K562 (cell line): ENCODE measurements around the gene KCNA10. TPM values are rescaled to one million over a fixed set of nuclear protein-coding genes. Genes with fewer than 3 reads are reported as not detected.

Experiments
- ATAC-seq: fragments of 200-7000 bp; cut with Tn5 transposase; 3 replicates; pipeline ENCODE4 v1.9.1; 2020; ENCODE audit warnings: moderate library complexity
- BruUV-seq: library from RNA; stranded (reverse); fragments of 400-500 nt; replicated peaks from 2 replicates; lab custom pipeline; 2021; lab: Mats Ljungman, UMichigan
- CTCF ChIA-PET: fragments of 300-600 bp; formaldehyde crosslinking; extraction: SDS; loops from one replicate; lab custom pipeline; 2021; ENCODE audit warnings: low intra/inter-chr PET ratio; lab: Yijun Ruan, JAX
- POLR2A ChIA-PET: fragments of 300-600, 350-650 bp; sonication (Branson Sonifier 250); formaldehyde crosslinking; extraction: SDS; loops from one replicate; lab custom pipeline; 2021; ENCODE audit warnings: antibody characterized with exemption, inconsistent platforms; lab: Yijun Ruan, JAX
- DNase-seq, 4 experiments: peaks; one replicate each; pipeline versions ENCODE4 v3.0.0 to v3.0.0-alpha.2; 2011 to 2018; ENCODE audit warnings: low spot score in 3 of 4, mixed read lengths in 3 of 4; ENCODE audit errors: extremely low read depth in 1 of 4
- FAIRE-seq: peaks from 2 replicates; lab custom pipeline; 2011; peaks lifted over from hg19 to GRCh38; lab: Jason Lieb, UNC
- H2AFZ ChIP-seq: 2 replicates; pipeline ENCODE4 v1.6.0; 2011; ENCODE audit warnings: low read depth, low read length, control low read depth, inconsistent platforms
- H3K27ac ChIP-seq: fragments of 200-600 bp; 3 replicates; pipeline ENCODE4 v1.8.0; 2011; ENCODE audit warnings: low read depth, mild to moderate bottlenecking, control low read depth, inconsistent platforms, low read length, moderate library complexity, mixed read lengths; ENCODE audit errors: extremely low read depth
- H3K27me3 ChIP-seq, 2 experiments: fragments of 300-600 bp in 1 of 2; 2 replicates in 1 of 2; 3 replicates in 1 of 2; pipeline versions ENCODE4 v1.6.0 to v1.8.0; 2011; ENCODE audit warnings: inconsistent platforms in 2 of 2, low read length in 2 of 2, mild to moderate bottlenecking in 1 of 2, mixed read lengths in 1 of 2, moderate library complexity in 1 of 2; ENCODE audit not compliant: control insufficient read depth in 2 of 2, insufficient read depth in 2 of 2
- H3K36me3 ChIP-seq: fragments of 300-600 bp; 3 replicates; pipeline ENCODE4 v1.8.0; 2011; ENCODE audit warnings: mild to moderate bottlenecking, low read length, inconsistent platforms; ENCODE audit not compliant: control insufficient read depth, insufficient read depth
- H3K4me1 ChIP-seq, 2 experiments: fragments of 200-600 bp in 1 of 2; replicated peaks in 1 of 2; 2 replicates in 1 of 2; 3 replicates in 1 of 2; pipeline versions ENCODE4 v1.5.1 to v1.8.0; 2011; ENCODE audit warnings: inconsistent platforms in 2 of 2, low read length in 2 of 2, mild to moderate bottlenecking in 1 of 2, mixed read lengths in 1 of 2, moderate library complexity in 1 of 2; ENCODE audit not compliant: control insufficient read depth in 2 of 2, insufficient read depth in 2 of 2
- H3K4me2 ChIP-seq: 2 replicates; pipeline ENCODE4 v1.6.1; 2011; ENCODE audit warnings: low read length, control low read depth, inconsistent platforms, mixed read lengths; ENCODE audit not compliant: insufficient read depth
- H3K4me3 ChIP-seq: fragments of 200-600 bp; sonication (generic), shearing (Covaris generic); 2 replicates; pipeline ENCODE4 v1.5.1; 2016; ENCODE audit warnings: control low read depth, inconsistent platforms
- H3K79me2 ChIP-seq: fragments of 200-600 bp; 3 replicates; pipeline ENCODE4 v1.8.0; 2011; ENCODE audit warnings: low read length, inconsistent platforms; ENCODE audit not compliant: control insufficient read depth, insufficient read depth
- H3K9ac ChIP-seq, 2 experiments: 2 replicates each; pipeline versions ENCODE4 v1.6.0 to v1.6.1; 2011; ENCODE audit warnings: low read depth in 2 of 2, low read length in 2 of 2, control low read depth in 1 of 2, inconsistent platforms in 1 of 2, mild to moderate bottlenecking in 1 of 2, mixed read lengths in 1 of 2; ENCODE audit not compliant: insufficient read depth in 1 of 2
- H3K9me1 ChIP-seq: one replicate; pipeline ENCODE4 v1.6.0; 2011; ENCODE audit warnings: inconsistent platforms, mild to moderate bottlenecking, low read length, moderate library complexity; ENCODE audit not compliant: control insufficient read depth, insufficient read depth
- H3K9me3 ChIP-seq: replicated peaks from 2 replicates; pipeline ENCODE4 v1.5.1; 2011; ENCODE audit warnings: low read depth, low read length, inconsistent platforms; ENCODE audit not compliant: control insufficient read depth, insufficient read depth
- H4K20me1 ChIP-seq: replicated peaks from 2 replicates; pipeline ENCODE4 v1.6.1; 2011; ENCODE audit warnings: low read length, inconsistent platforms, mixed read lengths; ENCODE audit not compliant: control insufficient read depth, insufficient read depth
- NFIC ChIP-seq: fragments of 450-650 bp; IDR thresholded peaks from 2 replicates; pipeline ENCODE4 v1.6.1; 2017; ENCODE audit warnings: mild to moderate bottlenecking, inconsistent platforms
- PHF8 ChIP-seq: fragments of 200-600 bp; sonication (generic); IDR thresholded peaks from 2 replicates; pipeline ENCODE4 v1.6.1; 2012; ENCODE audit warnings: mixed run types, mild to moderate bottlenecking, inconsistent platforms, low read length, moderate library complexity, borderline replicate concordance
- TBL1XR1 ChIP-seq, 2 experiments: IDR thresholded peaks; 2 replicates each; pipeline ENCODE4 v1.6.1; 2012; ENCODE audit warnings: improper control_type of control experiment in 2 of 2, low read length in 2 of 2, mild to moderate bottlenecking in 1 of 2
- ZNF551 ChIP-seq: fragments of 250-450 bp; sonication (Bioruptor Pico); IDR thresholded peaks from 2 replicates; pipeline ENCODE4 v1.5.0; 2021; ENCODE audit warnings: mild to moderate bottlenecking, moderate library complexity
- ZNF584 ChIP-seq: fragments of 200-800 bp; sonication (Bioruptor generic); IDR thresholded peaks from 2 replicates; pipeline ENCODE4 v1.6.1; 2016; ENCODE audit warnings: low read depth, mild to moderate bottlenecking, missing genetic modification characterization, missing compliant biosample characterization
- WGBS: fragments of 100-300 bp; shearing (Covaris generic); methylation state at CpG from one replicate; pipeline ENCODE4 v1.1.6; 2016; ENCODE audit warnings: low coverage, mixed read lengths; ENCODE audit not compliant: insufficient coverage; ENCODE audit errors: missing lambda C conversion rate; 5-methylcytosine and 5-hydroxymethylcytosine counted together
- in situ Hi-C: fragments of 300-500 bp; cut with MboI; formaldehyde crosslinking; loops from 4 replicates; pipeline ENCODE4 v1.15.0; 2018; ENCODE audit warnings: inconsistent platforms, mixed read lengths
- intact Hi-C: fragments of 100-400 bp; cut with micrococcal nuclease; formaldehyde crosslinking; loops from 2 replicates; pipeline ENCODE4 v1.14.2; 2022
- polyA plus RNA-seq, 8 experiments: library from polyadenylated mRNA; depleted of rRNA in 4 of 8; stranded (reverse) in 5 of 8; unstranded in 3 of 8; fragments of >200 nt; fragmentation: Nextera tagmentation in 2 of 8; fragmentation: Illumina TruSeq in 1 of 8; extraction: Ambion mirVana in 2 of 8; extraction: Trizol in 1 of 8; gene quantifications; 2 replicates each; pipeline versions ENCODE4 v1.2.1 to v1.2.3, GENCODE V29; 2011 to 2014; ENCODE audit warnings: inconsistent platforms in 1 of 8, missing spikeins in 1 of 8
- total RNA-seq, 7 experiments: library from RNA; depleted of rRNA in 6 of 7; stranded (reverse); fragments of >200 nt in 6 of 7; fragmentation: Illumina TruSeq in 2 of 7; extraction: Trizol in 2 of 7; gene quantifications; 2 replicates each; pipeline versions ENCODE4 v1.2.1 to v1.2.3, GENCODE V29; 2011 to 2021; ENCODE audit warnings: low replicate concordance in 1 of 7

The KCNA10 gene
- total and polyA plus RNA-seq, 9 of the 15 experiments (the other 6 are each of a cell fraction or from before 2014, with no cell fraction given) = not detected

DNA sequence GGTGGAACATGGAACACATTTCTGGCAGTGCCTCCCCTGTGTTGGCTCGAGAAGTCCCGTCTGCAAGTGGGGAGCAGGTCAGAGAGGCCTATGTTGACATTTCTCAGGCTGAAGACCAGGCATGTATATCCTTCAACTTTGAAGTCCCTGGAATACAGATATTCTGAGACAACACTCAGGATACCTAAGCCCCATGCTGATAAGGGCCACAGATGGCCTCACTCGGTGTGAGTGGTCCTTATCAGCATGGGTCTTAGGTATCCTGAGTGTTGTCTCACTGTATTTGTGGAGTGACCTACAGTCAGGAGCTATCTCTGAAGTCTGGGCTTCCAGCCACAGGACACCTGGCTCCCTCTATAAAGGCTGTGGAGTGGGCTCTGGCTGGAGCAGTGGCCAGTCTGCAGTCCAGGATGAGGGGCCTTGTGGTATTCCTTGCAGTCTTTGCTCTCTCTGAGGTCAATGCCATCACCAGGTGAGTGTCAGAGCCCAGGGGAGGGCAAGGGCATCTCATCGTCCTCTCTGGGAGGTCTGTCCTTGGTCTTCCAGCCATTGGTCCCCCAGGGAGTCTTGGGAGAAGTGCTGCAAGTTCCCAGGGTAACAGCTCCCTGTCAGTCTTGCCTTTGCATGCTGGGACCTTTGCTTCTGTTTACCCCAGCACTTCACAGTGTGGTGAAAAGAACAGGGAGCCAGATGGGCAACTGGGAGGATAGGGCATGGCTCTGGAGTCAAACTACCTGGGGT is 38.4 kb downstream of the KCNA10 start:
- H3K4me1 ChIP-seq = peaks cover 0 to 7% of the 10 kb centered on the region in 2 experiments; a peak in 4 of 5 replicates
- DNase-seq = peak in 1 of 4 experiments; percentile 44
- ChIA-PET CTCF (no interaction called here), POLR2A (no interaction called here)
- H3K36me3 ChIP-seq = no peaks in the 10 kb centered on the region
- TF ChIP-seq PHF8 = no peak
- no peak for TF ChIP-seq ZNF551 (CRISPR knock-in tag)
- TF ChIP-seq NFIC = no peak
- TF ChIP-seq TBL1XR1 (IDR thresholded peaks at IDR 0.05; ENCODE audit: low read length in 2 of 2) = no peak
- no peak for TF ChIP-seq ZNF584 (CRISPR knock-in tag)
- no peaks in the 10 kb centered on the region for H3K79me2 ChIP-seq
- H3K4me3 ChIP-seq = no peak overlapping the region
- peaks cover 3% of the 10 kb centered on the region for H3K9me1 ChIP-seq
- no peak for ATAC-seq
- no peaks in the 10 kb centered on the region for H3K9me3 ChIP-seq
- H3K27ac ChIP-seq = no peak overlapping the region
- in situ Hi-C loops = no loop called here
- no TSS peak for BruUV-seq
- no peak overlapping the region for H2AFZ ChIP-seq
- WGBS = 0% methylated on average over 4 of the region's 4 CpGs
- no peak overlapping the region for H3K4me2 ChIP-seq
- peaks cover 10% of the 10 kb centered on the region; the same call in 1 of the 2 replicates for H4K20me1 ChIP-seq
- intact Hi-C loops = no loop called here
- H3K27me3 ChIP-seq = peaks cover 20 to 64% of the 10 kb centered on the region in 2 experiments
- FAIRE-seq = no peak
- H3K9ac ChIP-seq = no peak overlapping the region
